NK-92 treated with Interleukin-12 subunit alpha and Interleukin-12 subunit beta, amount 100 ng/mL, for 24 hours (cell line): ENCODE data around the gene B3GNT9.
A peak's percentile ranks its signal among the peaks of the same experiment; 100 is the strongest.

Source experiments
- DNase-seq: peaks from one replicate; lab custom pipeline; 2025; lab: John Stamatoyannopoulos, UW

Gene B3GNT9

GRCh38 chr16:67112591-67113399 lies 38.0 kb downstream of the B3GNT9 start:
- no peak for DNase-seq

DNA sequence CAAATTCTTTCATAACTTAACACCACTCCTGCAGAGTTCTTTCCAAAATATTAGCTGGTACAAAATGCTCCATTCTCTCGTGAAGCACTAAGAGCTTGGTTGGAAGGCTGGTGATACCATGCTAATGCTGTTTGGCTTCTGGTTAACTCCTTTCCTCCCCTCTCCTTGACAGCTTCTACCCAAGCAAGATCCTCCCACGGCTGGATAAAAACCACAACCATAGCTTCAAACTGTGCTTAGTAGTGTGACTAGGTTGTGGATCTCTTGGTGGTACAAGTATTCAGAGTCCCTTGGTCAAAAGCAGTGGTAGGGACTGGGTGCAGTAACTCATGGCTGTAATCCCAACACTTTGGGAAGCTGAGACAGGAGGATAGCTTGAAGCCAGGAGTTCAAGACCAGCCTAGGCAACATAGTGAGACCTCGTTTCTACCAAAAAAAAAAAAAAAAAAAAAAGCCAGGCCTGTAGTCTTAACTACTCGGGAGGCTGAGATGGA lies 38.8 kb downstream of the B3GNT9 start:
- no peak for DNase-seq

GRCh38 chr16:67109407-67110135 lies 41.2 kb downstream of the B3GNT9 start, which contains the start of gene PHAF1:
Gene PHAF1, plus strand, starts transcription at chr16:67109941. Its CDS starts 235 bp downstream, at chr16:67110176.
- peak; percentile 84 for DNase-seq

GRCh38 chr16:67108931-67109406 lies 41.8 kb downstream of the B3GNT9 start:
- DNase-seq: no peak

GRCh38 chr16:67108489-67108888 lies 42.3 kb downstream of the B3GNT9 start:
- DNase-seq: no peak

GRCh38 chr16:67105881-67106280 lies 44.9 kb downstream of the B3GNT9 start:
- no peak for DNase-seq

DNA sequence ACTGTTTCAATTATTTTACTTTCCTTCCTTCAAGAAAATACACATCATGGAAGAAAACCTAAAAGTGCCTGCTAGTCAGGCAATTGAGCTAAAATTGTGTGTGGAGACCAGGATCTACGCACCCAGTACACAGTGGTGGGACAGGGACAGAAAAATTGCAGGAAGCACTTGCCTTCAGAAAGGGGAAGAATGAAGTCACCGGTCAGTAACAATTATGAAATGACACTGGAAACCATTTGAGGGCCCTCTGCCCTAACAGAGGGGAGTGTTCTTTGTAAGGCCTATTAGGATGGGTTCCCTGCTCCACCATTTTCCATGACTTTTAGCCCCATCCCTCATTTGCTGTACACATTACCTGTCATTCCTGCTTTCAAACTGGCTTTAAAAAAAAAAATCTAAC lies 45.6 kb downstream of the B3GNT9 start:
- DNase-seq: no peak

GRCh38 chr16:67104845-67105244 lies 46.0 kb downstream of the B3GNT9 start:
- no peak for DNase-seq

GRCh38 chr16:67104061-67104460 lies 46.7 kb downstream of the B3GNT9 start:
- DNase-seq: no peak

DNA sequence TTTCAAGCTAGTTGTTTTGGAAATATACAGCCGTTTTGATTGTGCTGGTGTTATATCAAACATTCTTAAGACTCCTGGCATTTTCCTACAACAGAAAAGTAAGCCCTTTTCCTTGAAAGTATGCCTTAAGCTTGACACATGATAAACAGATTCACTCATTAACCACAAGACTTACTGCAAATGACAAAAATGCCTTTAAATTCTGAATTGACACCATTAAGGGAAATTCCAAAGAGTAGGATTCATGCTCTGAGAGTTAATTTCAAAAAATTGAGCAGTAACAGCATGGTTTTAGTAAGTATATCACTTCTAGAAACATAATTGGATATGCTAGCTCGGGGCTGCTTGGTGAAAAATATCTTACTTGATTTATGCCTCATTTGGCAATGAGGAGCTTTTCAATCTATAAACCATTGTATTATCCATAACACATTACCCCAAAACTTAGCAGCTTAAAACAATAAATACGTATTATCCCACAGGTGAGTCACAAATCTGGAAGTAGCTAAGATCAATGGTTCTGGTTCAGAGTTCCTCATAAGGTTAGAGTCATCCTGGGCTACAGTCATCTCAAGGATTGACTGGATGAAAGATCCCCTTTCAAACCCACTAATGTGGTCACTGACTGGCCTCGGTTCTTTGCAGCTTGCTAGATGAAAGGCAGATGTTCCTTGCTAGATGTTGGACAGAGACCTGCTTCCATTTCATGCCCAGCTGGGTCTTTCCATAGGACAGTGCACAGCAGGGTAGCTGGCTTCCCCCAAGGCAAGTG lies 49.3 kb downstream of the B3GNT9 start:
- no peak for DNase-seq

DNA sequence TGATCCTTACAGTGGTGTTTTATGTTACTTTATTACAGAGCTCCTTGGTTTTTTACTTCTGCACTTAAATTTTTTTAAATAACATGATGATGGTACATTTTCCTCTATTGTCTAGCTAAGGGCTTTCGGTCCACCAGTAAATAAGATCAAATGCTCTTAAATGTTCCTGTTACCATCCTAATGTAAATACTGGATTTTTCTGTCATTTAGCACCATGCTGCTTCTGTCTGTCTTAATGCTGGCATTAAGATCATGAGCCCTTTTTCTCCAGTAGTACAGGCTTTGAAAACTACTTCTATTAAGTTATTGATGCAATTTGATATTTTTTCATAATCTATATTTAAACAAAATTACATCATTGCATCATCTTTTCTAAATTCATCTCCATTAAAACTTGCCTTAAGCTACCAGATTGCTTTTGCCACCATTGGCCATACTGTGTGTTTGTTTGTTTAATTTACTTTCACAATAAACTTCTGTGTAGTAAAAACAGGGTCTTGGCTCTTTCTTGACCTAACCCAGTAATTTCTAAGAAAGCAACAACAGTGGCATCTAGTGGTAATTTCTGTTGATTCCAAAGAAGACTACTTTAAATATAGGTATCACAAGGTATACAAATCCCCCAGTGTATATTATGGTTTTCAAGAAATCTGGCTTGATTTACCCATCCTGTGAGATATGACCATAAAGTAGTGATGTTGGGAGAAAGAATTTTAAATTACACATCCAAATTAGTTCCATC lies 50.1 kb downstream of the B3GNT9 start:
- no peak for DNase-seq

DNA sequence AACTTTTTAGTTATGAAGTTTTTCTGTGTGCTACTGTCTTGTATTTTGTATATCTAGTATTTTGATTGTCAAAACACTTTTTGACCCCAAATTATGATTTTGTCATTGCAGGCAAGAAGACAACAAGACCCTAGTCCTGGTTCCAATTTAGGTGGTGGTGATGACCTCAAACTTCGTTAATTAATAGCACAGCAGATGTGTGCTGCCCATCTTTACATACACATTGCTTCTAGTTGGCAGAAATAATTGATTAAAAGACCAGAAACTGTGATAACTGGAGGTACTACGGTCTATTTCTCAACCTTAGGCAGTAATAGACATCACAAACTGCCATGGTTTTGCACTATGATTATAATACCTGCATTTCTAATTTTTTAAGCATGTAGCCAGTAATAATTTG lies 52.2 kb downstream of the B3GNT9 start:
- no peak for DNase-seq
